Body of pancreas (tissue), 4 donors: ENCODE measurements around the gene SMO.

Source experiments
- CTCF ChIP-seq, 7 experiments: fragments of 450-650 bp in 4 of 7; fragments of 200-600 bp in 3 of 7; sonication (generic) in 3 of 7; IDR thresholded peaks; one replicate each; pipeline ENCODE4 v1.5.1; 2016 to 2019; ENCODE audit warnings: antibody characterized with exemption in 7 of 7
- POLR2A ChIP-seq, 3 donors: fragments of 450-650 bp; IDR thresholded peaks; one replicate each; pipeline ENCODE4 v1.6.1; 2016; ENCODE audit warnings: antibody characterized with exemption in 3 of 3, mild to moderate bottlenecking in 2 of 3

GRCh38 chr7:129167817-129168216 lies 20.6 kb upstream of the SMO start:
- no peak for TF ChIP-seq CTCF (IDR thresholded peaks at IDR 0.05)
- TF ChIP-seq POLR2A (IDR thresholded peaks at IDR 0.05): no peak
